GM10266 (cell line): ENCODE measurements around the gene SCART1.
A peak's percentile ranks its signal among the peaks of the same experiment; 100 is the strongest.
"Not testable (repeated sequence)": the region's sequence is repeated elsewhere in the genome, so short reads cannot be mapped to it uniquely, and the experiment has no call there.

ENCODE experiments used
- DNase-seq: peaks from one replicate; pipeline ENCODE4 v3.0.0; 2012; ENCODE audit errors: extremely low spot score
- CTCF ChIP-seq: IDR thresholded peaks from 2 replicates; pipeline ENCODE4 v1.5.1; 2012; ENCODE audit warnings: mild to moderate bottlenecking, low read depth; ENCODE audit not compliant: control insufficient read depth, insufficient read depth; ENCODE audit errors: missing control alignments

The SCART1 gene

GRCh38 chr10:133465950-133466474 lies 12.3 kb downstream of the SCART1 start:
- TF ChIP-seq CTCF: no peak
- DNase-seq: no peak

GRCh38 chr10:133466683-133467275 lies 13.0 kb downstream of the SCART1 start:
- DNase-seq: no peak
- TF ChIP-seq CTCF: no peak

DNA sequence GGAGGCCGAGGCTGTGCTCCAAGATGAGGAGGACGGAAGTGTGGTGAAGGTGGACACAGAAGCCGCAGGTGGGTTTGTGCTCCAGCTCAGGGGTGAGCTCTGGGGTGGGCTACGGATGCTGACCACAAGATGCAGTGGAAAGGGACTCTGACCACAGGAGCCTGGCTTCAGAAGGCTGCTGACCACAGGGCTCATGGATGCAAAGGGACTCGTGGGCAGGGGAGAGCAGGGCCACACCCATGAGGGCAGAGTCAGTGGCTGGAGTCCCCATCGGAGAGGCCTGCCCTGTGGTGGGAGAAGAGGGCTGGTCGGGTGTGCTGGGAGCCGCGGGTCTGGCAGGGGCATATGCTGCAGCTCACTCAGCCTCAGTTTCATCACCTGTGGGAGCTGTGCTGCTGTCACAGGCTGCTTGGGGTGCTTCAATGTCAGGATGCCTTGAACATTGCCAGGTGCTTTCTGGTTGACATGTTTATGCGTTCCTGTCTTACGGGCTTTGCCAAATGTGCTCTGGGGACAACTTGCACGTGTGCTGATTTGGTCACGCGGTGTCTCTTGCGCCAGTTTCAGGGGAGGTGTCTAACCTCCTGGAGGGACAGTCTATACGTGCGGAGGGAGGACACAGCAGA lies 13.7 kb downstream of the SCART1 start:
- no peak for TF ChIP-seq CTCF
- DNase-seq: no peak

DNA sequence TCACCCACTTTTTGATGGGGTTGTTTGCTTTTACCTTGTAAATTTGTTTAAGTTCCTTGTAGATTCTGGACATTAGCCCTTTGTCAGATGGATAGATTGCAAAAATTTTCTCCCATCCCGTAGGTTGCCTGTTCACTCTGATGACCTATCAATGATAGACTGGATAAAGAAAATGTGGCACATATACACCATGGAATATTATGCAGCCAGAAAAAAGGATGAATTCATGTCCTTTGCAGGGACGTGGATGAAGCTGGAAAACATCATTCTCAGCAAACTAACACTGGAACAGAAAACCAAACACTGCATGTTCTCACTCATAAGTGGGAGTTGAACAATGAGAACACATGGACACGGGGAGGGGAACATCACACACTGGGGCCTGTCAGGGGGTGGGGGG lies 15.5 kb downstream of the SCART1 start:
- not testable (repeated sequence) for DNase-seq

- no peak for TF ChIP-seq CTCF
- no peak for DNase-seq
Measured at GRCh38 chr10:133471300-133472109, 17.8 kb downstream of the SCART1 start.

- no peak for DNase-seq
- TF ChIP-seq CTCF: no peak
Measured at GRCh38 chr10:133473270-133473669, 19.5 kb downstream of the SCART1 start.

DNA sequence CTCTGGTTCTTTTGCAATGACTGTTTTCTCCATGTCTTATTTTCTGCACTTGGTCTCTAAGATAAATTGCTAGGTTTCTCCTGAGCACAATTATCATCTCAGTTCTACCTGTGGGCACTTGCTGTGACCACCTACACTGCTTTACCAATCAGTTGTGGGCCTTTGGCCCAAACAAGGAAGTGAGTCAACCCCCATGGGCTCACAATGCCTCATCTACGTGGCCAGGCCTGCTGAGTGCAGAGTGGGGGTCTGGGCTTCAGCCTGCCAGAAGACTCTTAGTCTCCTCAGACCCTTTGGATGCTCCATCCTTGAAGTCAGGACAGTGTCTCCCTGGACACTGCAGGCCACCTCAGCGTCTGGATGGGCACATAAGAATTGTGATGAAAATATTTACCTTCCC lies 20.3 kb downstream of the SCART1 start:
- TF ChIP-seq CTCF: no peak
- DNase-seq: peak; percentile 9
